Keratinocyte (primary cell): ENCODE data around the gene S100A11.
A peak's percentile ranks its signal among the peaks of the same experiment; 100 is the strongest.

ENCODE experiments used
- CTCF ChIP-seq, 3 experiments: IDR thresholded peaks in 1 of 3; conservative IDR thresholded peaks in 1 of 3; optimal IDR thresholded peaks in 1 of 3; 2 replicates in 2 of 3; 3 replicates in 1 of 3; pipeline versions ENCODE3 to v1.5.1; 2011; ENCODE audit warnings: low read length in 3 of 3, mild to moderate bottlenecking in 3 of 3, moderate library complexity in 2 of 3, control low read depth in 1 of 3, inconsistent platforms in 1 of 3; ENCODE audit not compliant: insufficient read depth in 2 of 3; ENCODE audit errors: extremely low read depth in 1 of 3
- EZH2 ChIP-seq: IDR thresholded peaks from one replicate; pipeline ENCODE4 v1.6.1; 2012; ENCODE audit warnings: inconsistent platforms, mild to moderate bottlenecking, low read length, moderate library complexity

DNA sequence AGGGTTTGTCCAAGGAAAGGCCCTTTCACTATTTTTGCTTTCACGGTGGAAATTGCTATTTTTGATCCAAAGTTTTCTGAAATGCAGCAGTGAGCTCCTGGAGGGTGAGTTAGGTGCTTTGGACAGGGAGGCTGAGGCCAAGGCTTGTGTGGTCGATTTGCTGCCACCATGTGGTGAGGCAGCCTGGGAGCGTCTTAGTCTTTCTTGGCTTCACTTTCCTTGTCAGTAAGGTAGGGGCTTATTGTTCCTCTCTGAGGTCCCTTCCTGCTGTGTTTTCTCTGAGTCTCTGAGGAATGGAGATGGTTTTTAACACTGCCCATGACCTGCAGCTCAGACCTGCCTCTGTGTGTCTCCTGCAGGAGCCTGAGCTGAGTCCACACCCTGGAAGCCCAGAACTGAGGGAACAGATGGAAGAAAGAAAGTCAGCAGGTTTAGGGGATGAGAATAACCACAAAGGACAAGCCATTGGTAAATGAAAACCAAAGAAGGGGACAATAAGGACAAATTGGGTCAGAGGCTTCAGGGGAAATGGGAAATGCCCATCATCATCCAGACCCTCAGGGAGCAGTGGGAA lies 23.1 kb downstream of the S100A11 start:
- peak; percentile 86 to 92 (median 89) for TF ChIP-seq CTCF (optimal IDR thresholded peaks at IDR 0.05 in 1 of 3, IDR thresholded peaks at IDR 0.05 in 1 of 3, conservative IDR thresholded peaks at IDR 0.05 in 1 of 3; ENCODE audit: extremely low read depth in 1 of 3, insufficient read depth in 2 of 3, low read length in 3 of 3)
- TF ChIP-seq EZH2: no peak
